ENCODE measurements around the gene KLHDC7A.

DNA sequence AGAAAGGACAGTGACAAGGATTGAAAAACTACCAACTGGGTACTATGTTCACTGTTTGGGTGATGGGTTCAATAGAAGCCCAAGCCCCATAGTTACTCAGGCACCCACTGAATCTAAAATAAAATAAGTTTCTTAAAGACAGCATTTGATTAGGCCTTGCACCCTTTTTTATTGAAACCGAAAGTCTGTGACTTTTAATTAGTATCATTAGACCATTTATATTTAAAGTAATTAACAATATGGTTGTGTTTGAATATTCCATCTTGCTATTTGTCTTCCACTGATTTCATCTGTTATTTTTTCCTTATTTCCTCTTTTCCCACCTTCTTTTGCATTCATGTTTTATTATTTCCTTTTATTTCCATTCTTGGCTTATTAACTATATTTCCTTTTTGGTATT lies 27.4 kb downstream of the KLHDC7A start:
- TF ChIP-seq, protein P1, sequence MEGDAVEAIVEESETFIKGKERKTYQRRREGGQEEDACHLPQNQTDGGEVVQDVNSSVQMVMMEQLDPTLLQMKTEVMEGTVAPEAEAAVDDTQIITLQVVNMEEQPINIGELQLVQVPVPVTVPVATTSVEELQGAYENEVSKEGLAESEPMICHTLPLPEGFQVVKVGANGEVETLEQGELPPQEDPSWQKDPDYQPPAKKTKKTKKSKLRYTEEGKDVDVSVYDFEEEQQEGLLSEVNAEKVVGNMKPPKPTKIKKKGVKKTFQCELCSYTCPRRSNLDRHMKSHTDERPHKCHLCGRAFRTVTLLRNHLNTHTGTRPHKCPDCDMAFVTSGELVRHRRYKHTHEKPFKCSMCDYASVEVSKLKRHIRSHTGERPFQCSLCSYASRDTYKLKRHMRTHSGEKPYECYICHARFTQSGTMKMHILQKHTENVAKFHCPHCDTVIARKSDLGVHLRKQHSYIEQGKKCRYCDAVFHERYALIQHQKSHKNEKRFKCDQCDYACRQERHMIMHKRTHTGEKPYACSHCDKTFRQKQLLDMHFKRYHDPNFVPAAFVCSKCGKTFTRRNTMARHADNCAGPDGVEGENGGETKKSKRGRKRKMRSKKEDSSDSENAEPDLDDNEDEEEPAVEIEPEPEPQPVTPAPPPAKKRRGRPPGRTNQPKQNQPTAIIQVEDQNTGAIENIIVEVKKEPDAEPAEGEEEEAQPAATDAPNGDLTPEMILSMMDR (IDR thresholded peaks at IDR 0.05) = no peak
- TF ChIP-seq POLR2A (IDR thresholded peaks at IDR 0.05) = no peak

All from heart left ventricle (tissue), 13 donors.